Upper lobe of left lung (tissue), 4 donors: ENCODE results near the gene TSPAN5.

ENCODE experiments used
- CTCF ChIP-seq, 6 experiments: fragments of 450-650 bp in 4 of 6; fragments of 200-600 bp in 2 of 6; sonication (generic) in 2 of 6; IDR thresholded peaks; one replicate each; pipeline ENCODE4 v1.5.1; 2016 to 2019; ENCODE audit warnings: antibody characterized with exemption in 6 of 6
- EP300 ChIP-seq, 4 donors: sonication (generic); formaldehyde crosslinking; IDR thresholded peaks; one replicate each; pipeline ENCODE4 v1.5.1; 2017; ENCODE audit warnings: antibody characterized with exemption in 4 of 4, control low read depth in 2 of 4
- POLR2A ChIP-seq, 4 donors: fragments of 450-650 bp; IDR thresholded peaks; one replicate each; pipeline ENCODE4 v1.5.1; 2016 to 2017; ENCODE audit warnings: antibody characterized with exemption in 4 of 4, mild to moderate bottlenecking in 2 of 4
- POLR2AphosphoS5 ChIP-seq, 2 donors: sonication (generic); formaldehyde crosslinking; IDR thresholded peaks; one replicate each; pipeline ENCODE4 v1.5.1; 2017; ENCODE audit warnings: antibody characterized with exemption in 2 of 2

GRCh38 chr4:98485816-98486345 is 172.5 kb downstream of the TSPAN5 start:
- no peak for TF ChIP-seq CTCF (IDR thresholded peaks at IDR 0.05)
- TF ChIP-seq POLR2AphosphoS5 (IDR thresholded peaks at IDR 0.05), result no peak
- TF ChIP-seq POLR2A (IDR thresholded peaks at IDR 0.05), result no peak
- no peak for TF ChIP-seq EP300 (IDR thresholded peaks at IDR 0.05)
